HFF-Myc (cell line): ENCODE measurements around the gene AHDC1.
A peak's percentile ranks its signal among the peaks of the same experiment; 100 is the strongest.
"Not testable (repeated sequence)": the region's sequence is repeated elsewhere in the genome, so short reads cannot be mapped to it uniquely, and the experiment has no call there.

Experiments used
- DNase-seq: peaks from one replicate; pipeline ENCODE4 v3.0.0-alpha.2; 2011; ENCODE audit warnings: low read depth; ENCODE audit errors: extremely low read depth
- H3K4me3 ChIP-seq: replicated peaks from 2 replicates; pipeline ENCODE4 v1.5.1; 2011; ENCODE audit warnings: low read depth, mild to moderate bottlenecking, control low read depth, low read length
- CTCF ChIP-seq: IDR thresholded peaks from 2 replicates; pipeline ENCODE4 v1.5.1; 2012; ENCODE audit warnings: mild to moderate bottlenecking, low read depth, low read length, control low read depth; ENCODE audit errors: missing control alignments

Gene AHDC1

GRCh38 chr1:27542463-27543273 is 61.3 kb downstream of the AHDC1 start:
- DNase-seq: no peak
- H3K4me3 ChIP-seq: no peak overlapping the region

GRCh38 chr1:27539901-27540861 is 63.8 kb downstream of the AHDC1 start:
- TF ChIP-seq CTCF: no peak
- H3K4me3 ChIP-seq: no peak overlapping the region
- no peak for DNase-seq

More at GRCh38 chr1:27542463-27543273, 61.3 kb downstream of the AHDC1 start:
- TF ChIP-seq CTCF: no peak

- H3K4me3 ChIP-seq: no peak overlapping the region
- peak; percentile 67 for DNase-seq
- no peak for TF ChIP-seq CTCF
These were observed 65.2 kb downstream of the AHDC1 start for GRCh38 chr1:27538793-27539192.

- not testable (repeated sequence) for H3K4me3 ChIP-seq, DNase-seq
These were observed 65.7 kb downstream of the AHDC1 start for GRCh38 chr1:27538305-27538676.

GRCh38 chr1:27536767-27537166 is 67.2 kb downstream of the AHDC1 start:
- DNase-seq: no peak
- no peak for TF ChIP-seq CTCF
- 0 out of 2 replicates have a peak overlapping the region, but pooled peaks have one; percentile 1 for H3K4me3 ChIP-seq

GRCh38 chr1:27536010-27536757 is 67.8 kb downstream of the AHDC1 start:
- H3K4me3 ChIP-seq: no peak overlapping the region
- no peak for DNase-seq
- TF ChIP-seq CTCF: no peak
